HS-27A (cell line): ENCODE results near the gene CRYBA4.
A peak's percentile ranks its signal among the peaks of the same experiment; 100 is the strongest.
"Not testable (repeated sequence)": the region's sequence is repeated elsewhere in the genome, so short reads cannot be mapped to it uniquely, and the experiment has no call there.

Experiments
- DNase-seq: peaks from one replicate; pipeline ENCODE4 v3.0.0-alpha.2; 2012; ENCODE audit warnings: low read depth, missing footprints

Gene CRYBA4

GRCh38 chr22:26597026-26597425, 24.7 kb upstream of the CRYBA4 start:
- DNase-seq: no peak

GRCh38 chr22:26597480-26597879, 24.3 kb upstream of the CRYBA4 start:
- no peak for DNase-seq

GRCh38 chr22:26599505-26599904, 22.3 kb upstream of the CRYBA4 start:
- DNase-seq: no peak

GRCh38 chr22:26601726-26602125, 20.0 kb upstream of the CRYBA4 start:
- DNase-seq: no peak

- DNase-seq: no peak
These were observed 19.6 kb upstream of the CRYBA4 start for GRCh38 chr22:26602127-26602526.

GRCh38 chr22:26604368-26604767, 17.4 kb upstream of the CRYBA4 start:
- DNase-seq: no peak

- peak; percentile 26 for DNase-seq
These were observed 15.2 kb upstream of the CRYBA4 start for GRCh38 chr22:26606611-26607010.

- DNase-seq: no peak
These were observed 13.6 kb upstream of the CRYBA4 start for GRCh38 chr22:26608129-26608528.

GRCh38 chr22:26609287-26609686, 12.5 kb upstream of the CRYBA4 start:
- no peak for DNase-seq

- peak; percentile 82 for DNase-seq
These were observed 11.4 kb upstream of the CRYBA4 start for GRCh38 chr22:26610072-26610958.

GRCh38 chr22:26610996-26611395, 10.8 kb upstream of the CRYBA4 start:
- no peak for DNase-seq

- no peak for DNase-seq
These were observed 9.1 kb upstream of the CRYBA4 start for GRCh38 chr22:26612652-26613051.

- DNase-seq: not testable (repeated sequence)
These were observed 8.0 kb upstream of the CRYBA4 start for GRCh38 chr22:26613753-26614152.

GRCh38 chr22:26614322-26614721, 7.4 kb upstream of the CRYBA4 start:
- DNase-seq: no peak

GRCh38 chr22:26615149-26615548, 6.6 kb upstream of the CRYBA4 start:
- no peak for DNase-seq

GRCh38 chr22:26615830-26616435, 5.8 kb upstream of the CRYBA4 start:
- DNase-seq: no peak

GRCh38 chr22:26616650-26617049, 5.1 kb upstream of the CRYBA4 start:
- no peak for DNase-seq

- no peak for DNase-seq
These were observed 4.2 kb upstream of the CRYBA4 start, which contains the start of gene CRYBB1 for GRCh38 chr22:26617271-26618199. CRYBB1 (minus strand) TSS chr22:26618027; CDS start chr22:26616319, 1,708 bp downstream.

GRCh38 chr22:26618455-26618854, 3.3 kb upstream of the CRYBA4 start:
- no peak for DNase-seq

- no peak for DNase-seq
These were observed 2.3 kb upstream of the CRYBA4 start for GRCh38 chr22:26619510-26619909.

GRCh38 chr22:26620197-26620596, 1.6 kb upstream of the CRYBA4 start:
- no peak for DNase-seq

- no peak for DNase-seq
These were observed 2.2 kb downstream of the CRYBA4 start for GRCh38 chr22:26623984-26624383.
